CD4-positive, alpha-beta T cell treated with Interleukin-1 beta for 1 hour (primary cell): ENCODE measurements around the gene KAT6B.
"Not testable (repeated sequence)": the region's sequence is repeated elsewhere in the genome, so short reads cannot be mapped to it uniquely, and the experiment has no call there.

Experiments used
- DNase-seq, 2 donors: peaks; one replicate each; pipeline ENCODE4 v3.0.0-alpha.2; 2020 to 2022

The KAT6B gene

GRCh38 chr10:74863551-74863950, 37.2 kb downstream of the KAT6B start:
- no peak for DNase-seq

GRCh38 chr10:74867351-74867750, 41.0 kb downstream of the KAT6B start:
- DNase-seq, result no peak

DNA sequence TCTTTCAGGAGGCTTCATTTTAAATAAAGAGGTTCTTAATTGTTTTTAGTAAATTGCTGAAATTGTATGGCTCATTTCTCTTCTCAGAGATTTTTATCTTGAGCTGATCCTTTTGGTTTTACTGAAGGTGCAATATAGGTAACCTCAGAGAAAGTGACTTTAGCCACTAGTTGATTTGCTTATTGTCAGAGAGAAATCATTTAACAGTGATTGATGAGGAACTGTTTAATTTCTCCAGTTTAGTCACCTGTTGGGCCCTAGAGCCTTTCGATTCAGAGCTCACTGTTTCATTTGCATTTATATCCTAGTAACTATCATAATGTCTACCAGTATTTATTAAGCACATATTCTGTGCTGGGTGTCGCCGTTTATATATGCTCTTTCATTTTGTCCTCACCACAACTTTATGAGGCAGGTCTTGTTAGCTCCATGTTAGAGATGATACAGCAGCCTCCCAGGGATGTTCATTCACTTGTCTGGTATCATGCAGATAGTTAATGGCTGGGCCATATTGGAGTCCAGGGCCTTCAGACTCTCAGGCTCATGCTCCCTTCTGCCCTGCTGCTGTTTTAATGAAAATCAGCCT, 42.1 kb downstream of the KAT6B start:
- DNase-seq, result no peak

- DNase-seq, result no peak
Observed at GRCh38 chr10:74869635-74870034, 43.2 kb downstream of the KAT6B start.

- no peak for DNase-seq
Observed at GRCh38 chr10:74870191-74870590, 43.8 kb downstream of the KAT6B start.

DNA sequence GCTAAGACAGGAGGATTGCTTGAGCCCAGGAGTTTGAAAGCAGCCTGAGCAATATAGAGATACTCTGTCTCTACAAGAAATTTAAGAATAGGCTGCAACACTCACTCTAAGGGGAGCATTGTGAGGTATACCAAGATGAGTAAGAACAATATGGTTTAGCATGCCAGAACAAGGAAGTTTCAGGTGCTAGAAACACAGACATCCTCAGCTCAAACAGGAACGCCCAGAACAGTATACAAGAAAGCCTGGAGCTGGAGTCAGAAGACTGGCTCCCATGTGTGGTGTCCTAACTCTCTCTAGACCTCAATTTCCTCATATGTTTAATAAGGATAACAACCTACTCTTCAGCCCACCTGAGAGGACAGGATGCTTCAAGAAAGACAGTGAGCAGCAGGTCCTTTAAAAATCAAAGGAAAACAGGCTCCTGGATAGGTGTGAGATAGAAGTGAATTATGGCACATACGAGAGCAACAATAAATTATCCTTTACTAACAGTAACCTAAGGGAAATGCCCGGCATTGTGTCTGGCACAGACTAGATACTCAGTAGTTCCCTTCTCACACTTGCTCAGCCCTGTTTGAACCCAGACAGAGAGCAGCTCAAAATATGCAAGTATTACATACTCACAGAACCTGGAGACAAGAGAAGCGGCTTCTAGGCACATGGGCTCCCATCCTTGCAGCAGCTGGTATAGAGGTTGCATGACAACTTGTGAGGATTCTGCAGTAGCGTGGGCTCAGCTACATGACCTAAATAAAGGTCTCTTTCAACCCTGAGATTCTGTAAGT, 45.4 kb downstream of the KAT6B start:
- DNase-seq, result no peak

- no peak for DNase-seq
Observed at GRCh38 chr10:74873803-74874454, 47.5 kb downstream of the KAT6B start.

DNA sequence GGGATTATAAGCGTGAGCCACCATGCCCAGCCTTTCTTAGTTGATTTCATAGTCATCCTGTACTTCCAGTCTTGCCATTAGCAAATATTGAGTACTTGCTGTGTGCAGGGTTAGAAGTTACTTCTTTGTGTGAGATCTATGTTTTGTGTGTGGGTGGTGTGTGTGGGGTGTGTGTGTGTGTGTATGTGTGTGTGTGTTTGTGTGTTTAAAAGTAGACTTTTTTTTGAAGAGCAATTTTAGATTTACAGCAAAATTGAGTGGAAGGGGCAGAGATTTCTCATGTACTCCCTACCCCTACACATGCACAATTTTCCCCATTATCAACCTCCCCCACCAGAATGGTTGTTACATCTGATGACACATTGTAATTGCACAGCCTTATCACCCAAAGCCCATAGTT, 48.2 kb downstream of the KAT6B start:
- DNase-seq, result no peak

- no peak for DNase-seq
Observed at GRCh38 chr10:74875068-74875467, 48.7 kb downstream of the KAT6B start.

DNA sequence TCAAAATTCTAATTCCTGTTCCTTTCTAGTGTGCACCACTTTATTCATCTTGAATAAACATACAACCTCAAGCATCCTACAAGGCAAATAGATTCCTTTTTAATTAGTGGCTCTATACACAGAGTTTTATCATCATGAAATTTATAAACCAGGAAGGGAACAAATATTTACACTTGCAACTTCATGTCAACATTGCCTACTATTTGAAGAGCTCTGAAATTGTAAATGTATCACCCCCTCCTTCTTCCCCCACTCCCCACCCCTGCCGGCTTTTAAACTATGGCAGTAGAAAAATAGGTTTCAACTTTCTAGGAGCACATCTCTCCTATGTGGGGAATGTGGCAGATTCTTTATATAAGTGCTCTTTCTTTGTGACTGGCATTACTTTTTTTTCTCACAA, 49.6 kb downstream of the KAT6B start:
- no peak for DNase-seq

GRCh38 chr10:74877054-74877453, 50.7 kb downstream of the KAT6B start:
- not testable (repeated sequence) for DNase-seq

GRCh38 chr10:74877898-74878297, 51.5 kb downstream of the KAT6B start:
- no peak for DNase-seq

DNA sequence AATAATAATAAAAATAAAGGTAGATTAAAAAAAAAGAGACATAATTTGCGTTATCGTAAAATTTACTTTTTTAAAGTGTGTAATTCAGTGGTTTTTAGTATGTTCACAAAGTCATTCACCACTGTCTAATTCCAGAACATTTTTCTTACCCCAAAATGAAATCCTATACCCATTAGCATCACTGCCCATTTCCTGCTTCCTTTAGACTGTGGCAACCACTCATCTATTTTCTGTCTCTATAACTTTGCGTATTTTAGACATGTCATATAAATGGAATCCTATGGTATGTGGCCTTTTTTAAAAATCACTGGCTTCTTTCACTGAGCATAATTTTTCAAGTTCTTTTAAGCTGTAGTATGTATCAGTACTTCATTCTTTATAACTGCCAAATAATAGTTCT, 53.6 kb downstream of the KAT6B start:
- DNase-seq, result no peak

DNA sequence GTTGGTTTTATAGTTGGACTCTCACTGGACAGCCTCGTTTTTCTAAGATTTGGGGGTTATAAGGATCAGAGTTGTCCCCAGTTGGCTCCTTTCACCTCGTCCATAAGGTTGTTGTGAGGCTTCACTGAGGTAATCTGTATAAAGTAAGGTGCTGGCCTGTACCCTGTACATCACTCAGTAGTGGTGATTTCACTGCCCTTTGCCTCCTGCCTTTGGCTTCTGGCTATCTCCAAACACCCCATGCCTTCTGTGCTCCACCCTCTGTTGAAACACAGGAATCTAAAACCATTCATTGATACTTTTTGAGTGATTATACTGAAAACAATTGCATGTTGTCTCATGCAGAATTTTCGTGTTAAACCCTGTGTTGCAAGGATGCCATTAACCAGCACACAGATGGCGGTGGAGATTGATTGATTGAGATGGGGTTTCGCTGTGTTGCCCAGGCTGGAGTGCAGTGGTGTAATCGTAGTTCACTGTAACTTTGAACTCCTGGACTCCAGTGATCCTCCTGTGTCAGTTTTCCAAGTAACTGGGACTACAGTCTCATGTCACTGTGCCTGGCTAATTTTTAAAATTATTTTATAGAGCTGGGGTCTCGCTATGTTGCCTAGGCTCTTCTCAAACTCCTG, 55.0 kb downstream of the KAT6B start:
- no peak for DNase-seq

- no peak for DNase-seq
Observed at GRCh38 chr10:74882427-74882826, 56.0 kb downstream of the KAT6B start.

DNA sequence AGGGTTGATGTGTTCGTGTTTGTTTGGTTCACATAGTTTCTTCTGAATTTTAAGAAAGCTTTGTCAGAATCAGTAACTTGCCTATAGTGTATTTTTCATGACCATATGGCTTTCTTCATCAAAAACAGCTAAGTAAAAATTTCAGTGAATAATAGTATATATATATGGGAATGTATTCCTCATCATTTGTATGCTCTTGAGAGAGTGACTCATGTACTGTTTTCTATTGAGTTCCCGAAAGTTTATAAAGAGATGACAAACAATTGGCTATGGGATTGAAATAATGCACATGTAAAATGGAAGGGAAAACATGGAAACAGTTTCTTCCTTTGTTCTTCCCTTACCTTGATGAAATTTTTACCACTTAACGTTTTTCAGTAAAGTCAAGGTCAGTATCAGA, 56.4 kb downstream of the KAT6B start:
- DNase-seq, result no peak

DNA sequence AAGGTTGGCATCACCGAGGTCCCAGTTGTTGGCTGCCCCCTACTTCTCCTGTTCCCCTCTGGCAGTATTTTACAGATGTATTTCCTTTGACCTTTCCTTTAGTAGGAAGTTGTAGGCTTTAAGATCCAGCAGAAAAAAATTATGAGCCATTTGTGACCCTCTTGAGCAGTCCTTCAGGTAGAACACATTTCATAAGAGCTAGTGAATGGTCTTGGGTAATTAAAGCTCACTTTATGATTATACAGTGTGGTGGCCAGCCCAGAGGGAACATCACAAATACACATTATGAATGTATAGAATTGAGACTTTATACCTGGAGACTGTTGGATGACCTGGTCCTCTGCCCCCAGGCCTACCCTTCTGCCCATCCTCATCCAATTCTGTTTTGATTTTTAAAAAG, 57.0 kb downstream of the KAT6B start:
- no peak for DNase-seq

- DNase-seq, result no peak
Observed at GRCh38 chr10:74887614-74888284, 61.3 kb downstream of the KAT6B start.

GRCh38 chr10:74888962-74889661, 62.7 kb downstream of the KAT6B start:
- no peak for DNase-seq

DNA sequence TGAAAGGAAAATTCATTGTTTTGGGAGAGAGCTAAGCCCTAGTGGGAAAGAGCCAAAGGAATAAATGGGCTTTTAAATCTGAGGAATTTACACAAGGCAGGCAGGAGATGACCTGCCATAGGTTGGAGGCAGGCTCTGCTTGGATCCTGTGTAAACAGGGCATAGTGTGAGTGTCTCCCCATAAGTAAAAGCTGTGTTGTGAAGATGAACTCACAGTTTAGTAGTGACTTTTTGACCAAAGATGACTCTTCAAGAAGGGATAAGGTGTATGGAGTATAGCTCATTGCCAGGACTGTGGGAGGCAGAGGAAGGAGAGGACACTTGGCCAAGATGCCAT, 63.2 kb downstream of the KAT6B start:
- DNase-seq, result no peak

- no peak for DNase-seq
Observed at GRCh38 chr10:74890460-74890859, 64.1 kb downstream of the KAT6B start.

DNA sequence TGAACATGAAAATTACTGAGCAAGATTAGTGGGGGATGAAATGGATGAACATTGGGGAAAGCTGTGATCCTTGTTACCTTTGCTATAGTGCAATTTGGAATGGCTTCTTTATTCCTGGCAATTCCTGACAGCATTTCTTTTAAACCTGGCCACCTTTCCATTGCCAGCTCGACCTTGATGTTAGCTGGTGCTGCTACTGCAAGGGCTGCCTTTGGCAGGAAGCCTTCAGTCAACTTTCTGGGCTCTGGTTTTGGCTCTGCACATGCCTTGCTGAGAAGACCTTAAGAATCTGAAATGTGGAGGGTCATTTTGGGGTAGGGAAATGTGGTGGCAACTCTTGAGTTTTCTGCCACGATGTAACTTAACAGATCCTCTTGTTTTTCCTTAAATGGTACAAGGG, 64.7 kb downstream of the KAT6B start:
- no peak for DNase-seq

GRCh38 chr10:74892839-74893238, 66.4 kb downstream of the KAT6B start:
- no peak for DNase-seq
